ENCODE results near the gene SLC16A4.

DNA sequence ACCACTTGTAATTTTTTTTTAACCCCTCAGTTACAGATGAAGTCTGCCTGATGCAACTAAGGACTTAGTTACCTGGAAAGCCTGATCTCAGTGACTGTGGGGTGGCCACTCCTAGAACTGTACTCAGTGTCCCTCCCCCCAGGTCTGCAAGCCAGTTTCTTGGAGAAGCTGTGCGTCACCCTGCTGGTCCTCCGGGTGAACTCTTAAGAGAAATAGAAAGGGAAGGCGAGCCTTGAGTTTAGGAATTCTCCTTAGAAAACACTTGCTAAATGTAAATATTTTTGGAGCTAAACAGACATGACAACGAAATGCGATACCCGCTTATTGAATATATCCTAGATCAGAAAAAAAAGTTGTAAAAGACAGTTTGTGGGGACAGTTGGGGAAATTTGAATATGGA lies 730 bp downstream of the SLC16A4 start:
- no peak for TF ChIP-seq POLR2AphosphoS5 (IDR thresholded peaks at IDR 0.05; ENCODE audit: low read depth, low read length)
- TF ChIP-seq TAF1 (IDR thresholded peaks at IDR 0.05; ENCODE audit: borderline replicate concordance, low read depth, low read length) = no peak

Measured in GM12892 (cell line).